ENCODE data around the gene RFTN2.

DNA sequence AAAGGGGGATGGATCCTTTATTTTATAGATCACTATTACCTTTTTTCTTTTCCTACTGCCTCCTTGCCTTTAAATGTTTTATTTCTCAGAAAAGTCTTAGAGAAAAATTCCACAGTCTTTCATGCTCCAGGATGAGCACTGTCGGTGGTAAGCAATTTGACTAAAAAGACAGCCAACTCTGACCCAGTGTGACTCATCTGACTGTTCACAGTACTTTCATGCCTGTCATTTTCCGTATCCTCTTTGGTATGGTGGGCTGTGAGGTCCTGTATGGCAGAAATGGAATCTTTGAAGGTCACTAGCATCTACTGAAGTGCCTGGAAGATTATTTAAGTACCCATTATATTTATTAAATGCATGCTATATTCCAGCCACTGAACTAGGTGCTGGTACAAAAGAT, 2.1 kb upstream of the RFTN2 start:
- TF ChIP-seq EZH2 (IDR thresholded peaks at IDR 0.05; ENCODE audit: insufficient read depth, poor library complexity, severe bottlenecking) (no peak), EZH2phosphoT487 (IDR thresholded peaks at IDR 0.05; ENCODE audit: insufficient read depth, low read depth) (no peak)

Data from GM23248 (cell line).